Neural progenitor cell (in vitro differentiated cells): ENCODE measurements around the gene LRIT1.

ENCODE experiments used
- CTCF ChIP-seq: fragments of 200-600 bp; sonication (generic); IDR thresholded peaks from 2 replicates; pipeline ENCODE4 v1.5.1; 2017; ENCODE audit warnings: antibody characterized with exemption, mild to moderate bottlenecking
- EZH2 ChIP-seq: fragments of 200-600 bp; sonication (generic); IDR thresholded peaks from 2 replicates; pipeline ENCODE4 v1.6.1; 2017; ENCODE audit warnings: antibody characterized with exemption, mild to moderate bottlenecking, moderate library complexity

- TF ChIP-seq CTCF (no peak), EZH2 (no peak)
Observed at GRCh38 chr10:84214046-84214572, 27.2 kb downstream of the LRIT1 start.
